GM23248 (cell line): ENCODE data around the gene PCED1B. TPM values are rescaled to one million over a fixed set of nuclear protein-coding genes. Genes with fewer than 3 reads are reported as not detected.

Experiments
- DNase-seq: peaks from one replicate; pipeline ENCODE4 v3.0.0-alpha.2; 2015
- H2AFZ ChIP-seq: fragments of 200-600 bp; sonication (generic); 2 replicates; pipeline ENCODE4 v1.6.1; 2016; ENCODE audit warnings: antibody characterized with exemption
- H3F3A ChIP-seq: fragments of 200-600 bp; sonication (generic); 2 replicates; pipeline ENCODE4 v1.6.1; 2016; ENCODE audit warnings: mild to moderate bottlenecking, antibody characterized with exemption, mixed run types; ENCODE audit not compliant: insufficient read depth
- H3K27ac ChIP-seq: fragments of 200-600 bp; sonication (generic); 2 replicates; pipeline ENCODE4 v1.5.1; 2016; ENCODE audit warnings: mild to moderate bottlenecking
- H3K27me3 ChIP-seq: fragments of 200-600 bp; sonication (generic); replicated peaks from 2 replicates; pipeline ENCODE4 v1.6.1; 2016; ENCODE audit warnings: mild to moderate bottlenecking; ENCODE audit not compliant: insufficient read depth
- H3K36me3 ChIP-seq: fragments of 200-600 bp; sonication (generic); 2 replicates; pipeline ENCODE4 v1.6.1; 2016; ENCODE audit warnings: low read depth, mild to moderate bottlenecking
- H3K4me1 ChIP-seq: fragments of 200-600 bp; sonication (generic); 2 replicates; pipeline ENCODE4 v1.6.1; 2016; ENCODE audit warnings: mild to moderate bottlenecking; ENCODE audit not compliant: insufficient read depth
- H3K4me2 ChIP-seq: fragments of 200-600 bp; sonication (generic); one replicate; pipeline ENCODE4 v1.6.1; 2016; ENCODE audit warnings: mild to moderate bottlenecking; ENCODE audit not compliant: unreplicated experiment
- H3K4me3 ChIP-seq: fragments of 200-600 bp; sonication (generic); 2 replicates; pipeline ENCODE4 v1.5.1; 2016; ENCODE audit warnings: mild to moderate bottlenecking
- H3K79me2 ChIP-seq: fragments of 200-600 bp; sonication (generic); 2 replicates; pipeline ENCODE4 v1.6.1; 2016; ENCODE audit warnings: mild to moderate bottlenecking; ENCODE audit not compliant: insufficient read depth
- H3K9ac ChIP-seq: fragments of 200-600 bp; sonication (generic); 2 replicates; pipeline ENCODE4 v1.6.1; 2016; ENCODE audit warnings: mild to moderate bottlenecking
- H3K9me2 ChIP-seq: fragments of 200-600 bp; sonication (generic); 2 replicates; pipeline ENCODE4 v1.6.1; 2016; ENCODE audit warnings: mixed run types, mild to moderate bottlenecking, moderate library complexity; ENCODE audit not compliant: insufficient read depth
- H3K9me3 ChIP-seq: fragments of 200-600 bp; sonication (generic); one replicate; pipeline ENCODE4 v1.6.1; 2017; ENCODE audit warnings: low read depth
- H4K20me1 ChIP-seq: fragments of 200-600 bp; sonication (generic); 2 replicates; pipeline ENCODE4 v1.6.0; 2016; ENCODE audit not compliant: insufficient read depth
- EZH2 ChIP-seq: fragments of 200-600 bp; sonication (generic); IDR thresholded peaks from 2 replicates; pipeline ENCODE4 v1.6.1; 2018; ENCODE audit warnings: antibody characterized with exemption, mild to moderate bottlenecking; ENCODE audit not compliant: insufficient read depth, poor library complexity, severe bottlenecking
- EZH2phosphoT487 ChIP-seq: fragments of 200-600 bp; sonication (generic); IDR thresholded peaks from 2 replicates; pipeline ENCODE4 v1.6.1; 2018; ENCODE audit warnings: antibody characterized with exemption, moderate library complexity, mild to moderate bottlenecking, low read depth; ENCODE audit not compliant: insufficient read depth
- WGBS, 2 experiments: methylation state at CpG; one replicate each; pipeline ENCODE4 v1.1.6; 2015 to 2017; ENCODE audit warnings: low lambda C conversion rate in 2 of 2, low coverage in 1 of 2; ENCODE audit errors: missing lambda C conversion rate in 2 of 2; 5-methylcytosine and 5-hydroxymethylcytosine counted together
- in situ Hi-C: fragments of 300-500 bp; cut with MboI; formaldehyde crosslinking; loops from 2 replicates; pipeline ENCODE4 v1.15.0; 2020
- microRNA-seq: library from miRNA; unstranded; fragments of <30 nt; microRNA quantifications from one replicate; pipeline ENCODE4, GENCODE V29; 2016; ENCODE audit warnings: borderline number of aligned reads
- polyA plus RNA-seq: library from polyadenylated mRNA; unstranded; fragments of >200 nt; fragmentation: Nextera tagmentation; extraction: Ambion mirVana; gene quantifications from 2 replicates; pipeline ENCODE4 v1.2.1, GENCODE V29; 2016
- small RNA-seq: library from RNA; depleted of rRNA; stranded (forward); fragments of <200 nt; gene quantifications from one replicate; pipeline ENCODE3, GENCODE V24; 2014; ENCODE audit warnings: low read depth, low replicate concordance
- total RNA-seq: library from RNA; depleted of rRNA; stranded (reverse); fragments of >200 nt; shearing (Covaris generic); gene quantifications from 2 replicates; pipeline ENCODE4 v1.2.3, GENCODE V29; 2014; rRNA removed

PCED1B gene
- total and polyA plus RNA-seq, 2 experiments from 2014 or later, result 3.5 to 3.6 TPM

- H4K20me1 ChIP-seq, result no peaks in the 10 kb centered on the region
- 86 to 88% methylated on average over 7 of the region's 7 CpGs for WGBS, 2 experiments
These were observed 201.3 kb downstream of the PCED1B start for GRCh38 chr12:47280543-47281300.

GRCh38 chr12:47281667-47282171, 202.3 kb downstream of the PCED1B start:
- peak; percentile 51 for DNase-seq
- no peaks in the 10 kb centered on the region for H3K27me3 ChIP-seq
- TF ChIP-seq EZH2, result no peak
- no peak for TF ChIP-seq EZH2phosphoT487
- H2AFZ ChIP-seq, result no peak overlapping the region
- H3K4me3 ChIP-seq, result no peak overlapping the region
- no peaks in the 10 kb centered on the region for H3K79me2 ChIP-seq
- H3K36me3 ChIP-seq, result no peaks in the 10 kb centered on the region
- no peak overlapping the region for H3K9ac ChIP-seq
- no peak overlapping the region for H3K27ac ChIP-seq
- no peak overlapping the region for H3K4me2 ChIP-seq
- no peaks in the 10 kb centered on the region for H3K9me3 ChIP-seq
- WGBS, 2 experiments, result 58 to 59% methylated on average over 4 of the region's 4 CpGs
- H3K4me1 ChIP-seq, result peaks cover 36% of the 10 kb centered on the region
- peaks cover 10% of the 10 kb centered on the region; the same call in 1 of the 2 replicates for H3F3A ChIP-seq
- no peaks in the 10 kb centered on the region for H4K20me1 ChIP-seq
- in situ Hi-C loops, result no loop called here
- no peaks in the 10 kb centered on the region for H3K9me2 ChIP-seq

More at GRCh38 chr12:47280543-47281300, 201.3 kb downstream of the PCED1B start:
- Histone ChIP-seq H3K79me2 (no peaks in the 10 kb centered on the region), H3K27ac (no peak overlapping the region), H3K36me3 (no peaks in the 10 kb centered on the region), H3K9me2 (no peaks in the 10 kb centered on the region), H3F3A (peaks cover 13% of the 10 kb centered on the region; the same call in 1 of the 2 replicates), H2AFZ (no peak overlapping the region), H3K4me3 (no peak overlapping the region), H3K4me2 (no peak overlapping the region), H3K4me1 (peaks cover 41% of the 10 kb centered on the region), H3K9me3 (no peaks in the 10 kb centered on the region), H3K27me3 (no peaks in the 10 kb centered on the region), H3K9ac (no peak overlapping the region)
- no peak for DNase-seq
- in situ Hi-C loops, result no loop called here
- TF ChIP-seq EZH2phosphoT487 (no peak), EZH2 (no peak)

GRCh38 chr12:47282206-47282605, 202.8 kb downstream of the PCED1B start:
- Histone ChIP-seq H3K36me3 (no peaks in the 10 kb centered on the region), H3K27me3 (no peaks in the 10 kb centered on the region), H3K27ac (no peak overlapping the region), H3K4me1 (peaks cover 31% of the 10 kb centered on the region), H3K4me2 (no peak overlapping the region), H3K4me3 (no peak overlapping the region), H3K79me2 (no peaks in the 10 kb centered on the region), H3K9me2 (no peaks in the 10 kb centered on the region), H3K9me3 (no peaks in the 10 kb centered on the region), H4K20me1 (no peaks in the 10 kb centered on the region), H3K9ac (no peak overlapping the region), H2AFZ (no peak overlapping the region), H3F3A (peaks cover 5% of the 10 kb centered on the region; the same call in 1 of the 2 replicates)
- in situ Hi-C loops, result no loop called here
- peak; percentile 36 for DNase-seq
- WGBS, 2 experiments, result 93 to 96% methylated on average over 4 of the region's 4 CpGs
- TF ChIP-seq EZH2 (no peak), EZH2phosphoT487 (no peak)

Small RNA genes lying within 50 kb of the gene (microRNA-seq; reads per million reads assigned to microRNA genes)
- not detected for gene MIR4698

Small RNA genes lying within 50 kb of the gene (small RNA-seq; reads per million reads assigned to genes)
- gene MIR4698, result not detected

Other genes with a start within 250 kb of the PCED1B start
- 25.7 and 29.9 TPM in 2 replicates for gene AMIGO2, start 338 bp downstream of the PCED1B start, total RNA-seq
- 19.6 and 20.5 TPM in 2 replicates for gene AMIGO2, start 338 bp downstream of the PCED1B start, polyA plus RNA-seq